ENCODE data around the gene IFIT3.

The IFIT3 gene

GRCh38 chr10:89337484-89337883 is 9.7 kb downstream of the IFIT3 start:
- DNase-seq: no peak

- no peak for DNase-seq
Observed at GRCh38 chr10:89338713-89339112, 10.9 kb downstream of the IFIT3 start.

GRCh38 chr10:89339875-89340274 is 12.1 kb downstream of the IFIT3 start:
- no peak for DNase-seq

GRCh38 chr10:89341649-89342048 is 13.9 kb downstream of the IFIT3 start:
- no peak for DNase-seq

GRCh38 chr10:89342206-89342958 is 14.6 kb downstream of the IFIT3 start:
- DNase-seq: no peak

GRCh38 chr10:89343089-89343767 is 15.4 kb downstream of the IFIT3 start:
- DNase-seq: no peak

GRCh38 chr10:89344156-89344555 is 16.4 kb downstream of the IFIT3 start:
- no peak for DNase-seq

- DNase-seq: no peak
Observed at GRCh38 chr10:89345367-89346000, 17.7 kb downstream of the IFIT3 start.

GRCh38 chr10:89346405-89347254 is 18.8 kb downstream of the IFIT3 start:
- DNase-seq: peak; percentile 29

GRCh38 chr10:89347701-89348457 is 20.1 kb downstream of the IFIT3 start:
- DNase-seq: no peak

- DNase-seq: no peak
Observed at GRCh38 chr10:89348481-89348880, 20.7 kb downstream of the IFIT3 start.

- DNase-seq: no peak
Observed at GRCh38 chr10:89348975-89349374, 21.2 kb downstream of the IFIT3 start.

- DNase-seq: peak; percentile 83
Observed at GRCh38 chr10:89350631-89351315, 23.0 kb downstream of the IFIT3 start.

GRCh38 chr10:89351412-89351779 is 23.6 kb downstream of the IFIT3 start:
- no peak for DNase-seq

- no peak for DNase-seq
Observed at GRCh38 chr10:89351780-89352597, 24.2 kb downstream of the IFIT3 start.

GRCh38 chr10:89352802-89353201 is 25.0 kb downstream of the IFIT3 start:
- peak; percentile 83 for DNase-seq

GRCh38 chr10:89355394-89355931 is 27.7 kb downstream of the IFIT3 start:
- DNase-seq: no peak

- DNase-seq: no peak
Observed at GRCh38 chr10:89357096-89357495, 29.3 kb downstream of the IFIT3 start.

GRCh38 chr10:89357975-89358374 is 30.2 kb downstream of the IFIT3 start:
- DNase-seq: no peak

- peak; percentile 82 for DNase-seq
Observed at GRCh38 chr10:89360157-89360556, 32.4 kb downstream of the IFIT3 start.

- DNase-seq: peak; percentile 91
Observed at GRCh38 chr10:89362929-89363328, 35.1 kb downstream of the IFIT3 start.
